HG02938 (cell line): ENCODE data around the gene PPFIA3.

Experiments
- ATAC-seq: cut with Tn5 transposase; IDR thresholded peaks from one replicate; pipeline ENCODE4 v1.9.1; 2021; ENCODE audit warnings: mild to moderate bottlenecking, moderate library complexity; ENCODE audit not compliant: unreplicated experiment

The PPFIA3 gene

GRCh38 chr19:49148784-49149651, 29.7 kb downstream of the PPFIA3 start:
- no peak for ATAC-seq

- ATAC-seq, result no peak
Measured at GRCh38 chr19:49149652-49150105, 30.3 kb downstream of the PPFIA3 start.

DNA sequence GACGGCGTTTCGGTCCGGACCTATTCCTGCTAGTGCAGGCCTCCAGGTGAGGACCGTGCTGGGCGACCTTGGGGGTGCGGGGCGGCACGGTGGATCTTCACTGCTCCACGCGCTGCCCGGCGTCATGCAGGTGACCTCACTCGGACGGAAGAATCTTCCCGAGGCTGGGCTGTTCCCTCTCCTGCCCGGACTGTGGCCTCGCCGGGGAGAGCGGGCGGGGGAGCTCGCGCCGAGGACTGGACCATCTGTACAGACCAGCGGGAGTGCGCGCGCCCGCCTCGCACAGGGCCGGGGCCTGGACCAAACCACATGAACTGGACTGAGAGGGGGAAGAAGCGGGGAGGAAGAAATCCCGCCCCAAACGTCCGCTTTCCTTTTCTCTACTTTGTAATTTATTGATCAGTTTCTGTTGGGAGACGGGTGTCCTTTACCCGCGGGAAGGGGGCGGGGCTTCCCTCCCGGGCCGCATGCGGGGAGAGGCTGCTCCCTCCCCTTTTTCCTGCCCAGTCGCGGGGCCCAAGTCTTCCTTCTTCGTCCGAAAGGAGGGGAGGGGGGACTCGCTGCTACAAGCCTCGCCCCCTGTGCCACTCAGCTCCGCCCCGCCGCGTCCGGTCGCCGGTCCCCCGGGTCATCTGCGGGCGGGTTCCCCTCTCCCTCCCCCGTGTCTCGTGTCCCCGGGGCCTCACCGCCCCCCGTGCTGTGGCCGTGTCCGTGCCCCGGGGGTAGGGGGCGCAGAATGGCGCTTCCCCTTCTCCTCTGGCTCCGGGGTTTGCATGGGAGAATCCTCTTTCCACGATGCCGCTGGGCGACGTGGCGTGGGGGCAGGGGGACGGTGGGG, 31.0 kb downstream of the PPFIA3 start:
- ATAC-seq, result no peak

DNA sequence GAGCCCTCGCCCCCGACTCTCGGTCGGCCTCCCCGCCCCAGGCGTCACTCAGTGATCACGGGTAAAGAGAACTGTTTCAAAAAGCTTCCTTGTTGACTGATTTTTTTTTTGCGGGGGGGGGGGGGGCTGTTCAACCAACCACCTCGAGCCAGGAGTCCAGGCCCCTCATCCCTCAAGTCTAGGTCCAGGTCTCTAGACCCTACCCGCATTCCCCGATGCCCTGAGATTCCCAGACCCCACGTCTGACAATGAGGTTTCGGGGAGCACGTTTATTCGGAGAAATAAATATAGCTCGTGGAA, 31.6 kb downstream of the PPFIA3 start:
- ATAC-seq, result no peak

- no peak for ATAC-seq
Measured at GRCh38 chr19:49151267-49152118, 32.1 kb downstream of the PPFIA3 start.

GRCh38 chr19:49152119-49152550, 32.8 kb downstream of the PPFIA3 start:
- no peak for ATAC-seq

DNA sequence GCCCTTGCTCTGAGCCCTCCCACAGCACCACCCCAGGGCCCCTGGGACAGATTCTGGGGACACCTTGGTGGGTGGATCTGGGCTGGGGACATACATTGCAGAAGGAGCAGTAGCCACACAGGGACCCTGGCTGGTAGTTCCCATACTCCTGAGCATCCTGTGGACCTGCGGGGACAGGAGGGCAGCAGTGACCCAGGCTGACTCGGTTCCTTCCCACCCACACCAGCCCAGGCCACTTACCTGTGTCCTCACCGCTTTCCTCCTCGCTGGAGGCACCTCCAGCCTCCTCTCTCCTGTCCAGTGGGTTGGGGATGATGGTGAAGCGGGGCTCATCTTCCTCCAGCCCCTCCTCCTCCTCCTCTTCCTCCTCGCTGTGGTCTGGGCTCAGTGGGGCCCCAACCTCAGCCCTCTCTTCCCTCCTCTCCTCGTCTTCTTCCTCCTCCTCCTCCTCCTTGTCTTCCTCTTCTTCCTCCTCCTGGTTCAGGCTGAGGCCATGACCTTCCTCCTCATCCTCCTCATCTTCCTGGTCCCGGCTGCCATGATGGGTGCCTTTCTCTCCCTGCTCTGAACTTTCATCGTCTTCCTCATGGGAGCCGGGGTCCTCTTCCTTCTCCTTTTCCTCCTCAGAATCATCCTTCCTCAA, 33.9 kb downstream of the PPFIA3 start:
- no peak for ATAC-seq

DNA sequence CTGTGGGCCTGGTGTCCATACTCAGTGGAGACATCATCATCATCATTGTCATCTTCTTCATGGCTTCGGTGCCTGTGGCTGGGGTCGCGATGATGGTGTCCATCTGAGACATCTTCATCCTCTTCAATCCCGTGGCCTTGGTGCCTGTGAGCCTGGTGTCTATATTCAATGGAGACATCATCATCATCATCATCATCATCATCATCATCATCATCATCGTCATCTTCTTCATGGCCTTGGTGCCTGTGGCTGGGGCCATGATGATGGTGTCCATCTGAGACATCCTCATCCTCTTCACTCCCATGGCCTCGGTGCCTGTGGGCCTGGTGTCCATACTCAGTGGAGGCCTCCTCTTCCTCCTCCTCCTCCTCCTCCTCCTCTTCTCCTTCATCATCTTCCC, 34.9 kb downstream of the PPFIA3 start:
- no peak for ATAC-seq

DNA sequence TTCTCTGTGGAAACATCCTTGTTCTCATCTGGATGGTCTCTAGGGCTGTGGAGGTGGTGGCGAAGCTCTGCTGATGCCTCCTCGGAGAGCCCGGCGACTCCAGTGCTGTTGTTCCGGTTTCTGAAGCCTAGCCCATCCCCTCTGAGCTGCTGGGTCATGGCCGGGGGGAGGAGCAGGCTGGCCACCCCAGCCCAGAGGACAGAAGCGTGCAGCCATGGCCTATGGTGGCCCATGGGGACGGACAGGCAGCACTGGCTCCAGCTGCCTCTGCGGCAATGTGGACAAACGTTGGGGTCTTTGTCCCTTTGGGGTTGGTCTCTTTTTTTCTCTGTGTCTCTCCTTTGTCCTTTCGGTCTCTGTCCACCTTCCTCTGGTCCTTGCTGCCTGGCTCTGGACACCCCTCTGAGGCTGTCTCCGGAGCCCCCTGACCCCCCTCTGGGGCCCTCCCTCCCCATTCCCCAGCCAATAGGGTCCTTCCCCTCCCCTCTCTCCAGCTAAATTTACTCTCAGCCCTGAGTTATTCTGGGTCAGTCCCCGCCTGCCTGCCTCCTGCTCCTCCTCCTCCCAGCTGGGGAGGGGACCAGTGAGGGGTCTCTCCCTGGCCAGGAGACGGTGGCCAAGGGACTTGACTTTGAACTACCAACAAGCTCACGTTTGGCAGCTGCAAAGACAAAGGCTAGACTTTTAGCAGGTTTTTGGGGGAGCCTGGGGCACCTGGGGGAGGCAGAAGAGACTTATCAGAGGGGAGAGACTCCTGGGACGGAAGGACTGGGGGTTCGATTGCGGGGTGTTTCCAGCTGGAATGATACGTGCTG, 35.9 kb downstream of the PPFIA3 start, which contains the start of gene HRC:
Gene HRC, minus strand, starts transcription at position 392 of the 815 bp plus-strand sequence. Its CDS starts 159 bp downstream, at position 233.
- ATAC-seq, result no peak

DNA sequence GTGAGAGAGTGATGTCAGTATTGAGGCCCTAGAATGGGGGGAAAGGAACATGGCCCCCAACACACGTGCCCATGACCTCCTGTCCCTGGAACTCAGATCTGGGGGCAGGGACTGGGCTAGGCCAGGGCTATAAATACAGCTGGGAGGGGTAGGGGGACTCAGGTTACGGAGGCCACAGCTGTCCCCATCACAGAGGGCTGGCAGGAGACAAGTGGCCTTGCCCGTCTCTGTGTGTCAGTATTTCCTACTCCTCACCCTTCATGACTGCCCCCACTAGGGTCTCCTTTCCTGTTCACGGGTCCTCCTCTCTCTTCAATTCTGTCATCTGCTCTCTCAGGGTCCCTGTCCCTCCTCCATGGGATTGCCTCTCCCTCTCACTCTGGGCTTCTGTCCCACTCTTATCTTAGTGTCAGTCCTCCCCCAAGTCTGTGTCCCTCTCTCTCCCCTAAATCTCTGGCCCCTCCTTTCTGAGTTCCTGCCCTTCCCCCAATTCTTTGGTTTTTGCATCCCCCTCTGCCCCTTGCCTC, 36.5 kb downstream of the PPFIA3 start:
- no peak for ATAC-seq

- no peak for ATAC-seq
Measured at GRCh38 chr19:49157445-49158224, 38.3 kb downstream of the PPFIA3 start, which contains the start of gene TRPM4. TRPM4 (plus strand) TSS chr19:49157792; CDS start chr19:49157867, 75 bp downstream.

- ATAC-seq, result no peak
Measured at GRCh38 chr19:49160450-49161189, 41.3 kb downstream of the PPFIA3 start.

- ATAC-seq, result no peak
Measured at GRCh38 chr19:49161987-49162386, 42.6 kb downstream of the PPFIA3 start.

DNA sequence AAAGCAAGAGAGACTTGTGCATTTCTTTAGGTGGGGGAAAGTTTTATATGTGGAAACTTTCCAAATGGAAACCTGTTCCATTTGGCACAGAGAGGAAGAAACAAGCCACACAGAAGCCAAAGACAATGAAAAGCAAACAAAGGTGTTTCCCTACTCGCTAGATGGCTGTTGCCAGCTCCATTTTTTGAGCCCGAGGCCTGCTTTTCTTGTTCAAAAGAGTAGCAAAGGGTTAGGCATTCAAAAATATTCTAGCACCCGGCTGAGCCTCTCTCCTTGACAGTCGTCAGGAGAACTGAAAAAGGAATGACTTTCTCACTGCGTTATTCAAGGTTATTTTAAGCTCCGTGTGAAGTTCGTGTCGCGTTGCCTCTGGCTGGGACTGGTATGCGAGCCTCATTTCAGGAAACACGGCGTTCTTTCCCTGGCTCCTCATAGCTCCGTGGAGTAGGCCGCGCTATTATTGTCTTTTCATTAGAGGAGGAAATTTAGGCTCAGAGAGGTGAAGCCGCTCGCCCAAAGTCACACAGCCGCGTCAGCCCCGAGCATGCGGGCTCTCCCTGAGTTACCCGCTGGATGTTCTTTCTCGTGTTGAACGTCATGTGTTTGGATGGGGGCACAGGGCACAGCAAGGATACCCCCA, 45.9 kb downstream of the PPFIA3 start:
- ATAC-seq, result no peak

GRCh38 chr19:49165865-49166301, 46.5 kb downstream of the PPFIA3 start:
- no peak for ATAC-seq

DNA sequence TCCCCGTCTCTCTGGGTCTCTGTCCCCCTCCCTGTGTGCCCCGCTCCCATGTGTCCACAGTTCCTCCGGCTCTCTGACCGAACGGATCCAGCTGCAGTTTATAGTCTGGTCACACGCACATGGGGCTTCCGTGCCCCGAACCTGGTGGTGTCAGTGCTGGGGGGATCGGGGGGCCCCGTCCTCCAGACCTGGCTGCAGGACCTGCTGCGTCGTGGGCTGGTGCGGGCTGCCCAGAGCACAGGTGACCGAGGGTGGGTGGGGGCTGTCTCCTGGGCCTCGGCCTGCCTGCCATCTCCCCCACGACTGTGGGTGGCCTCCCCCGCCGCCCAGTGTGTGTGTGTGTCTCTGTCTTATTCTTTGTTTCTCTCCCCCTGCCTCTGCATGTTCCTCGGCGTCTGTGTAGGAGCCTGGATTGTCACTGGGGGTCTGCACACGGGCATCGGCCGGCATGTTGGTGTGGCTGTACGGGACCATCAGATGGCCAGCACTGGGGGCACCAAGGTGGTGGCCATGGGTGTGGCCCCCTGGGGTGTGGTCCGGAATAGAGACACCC, 48.6 kb downstream of the PPFIA3 start:
- ATAC-seq, result no peak

- ATAC-seq, result no peak
Measured at GRCh38 chr19:49168421-49168820, 49.1 kb downstream of the PPFIA3 start.
